Breast epithelium (tissue), 4 donors: ENCODE data around the gene AAGAB. TPM values are rescaled to one million over a fixed set of nuclear protein-coding genes. Genes with fewer than 3 reads are reported as not detected.

Source experiments
- DNase-seq, 2 donors: peaks; one replicate each; pipeline ENCODE4 v3.0.0-alpha.2; 2019; ENCODE audit warnings: low spot score in 2 of 2
- H3K27ac ChIP-seq, 2 donors: fragments of 200-600 bp; sonication (generic) in 1 of 2; one replicate each; pipeline ENCODE4 v1.5.1; 2016 to 2019; ENCODE audit warnings: mild to moderate bottlenecking in 1 of 2
- H3K27me3 ChIP-seq, 2 donors: fragments of 200-600 bp; sonication (generic) in 1 of 2; one replicate each; pipeline versions ENCODE4 v1.5.1 to v1.6.0; 2017 to 2019; ENCODE audit warnings: control low read depth in 1 of 2, mild to moderate bottlenecking in 1 of 2
- H3K36me3 ChIP-seq: fragments of 200-600 bp; one replicate; pipeline ENCODE4 v1.5.1; 2019
- H3K4me1 ChIP-seq, 2 donors: fragments of 200-600 bp; sonication (generic); one replicate each; pipeline ENCODE4 v1.5.1; 2016 to 2019; ENCODE audit warnings: control low read depth in 1 of 2
- H3K4me3 ChIP-seq, 3 donors: fragments of 200-600 bp; sonication (generic); 1 replicate in 2 of 3; 2 replicates in 1 of 3; pipeline ENCODE4 v1.5.1; 2016 to 2019; ENCODE audit warnings: mild to moderate bottlenecking in 3 of 3, moderate library complexity in 2 of 3
- H3K9me3 ChIP-seq, 2 donors: fragments of 200-600 bp; sonication (generic) in 1 of 2; one replicate each; pipeline ENCODE4 v1.5.1; 2016 to 2019; ENCODE audit warnings: control low read depth in 1 of 2
- CTCF ChIP-seq, 3 donors: fragments of 450-650 bp; IDR thresholded peaks; one replicate each; pipeline ENCODE4 v1.5.1; 2016 to 2017; ENCODE audit warnings: antibody characterized with exemption in 3 of 3, mild to moderate bottlenecking in 3 of 3, moderate library complexity in 3 of 3
- POLR2A ChIP-seq: fragments of 450-650 bp; IDR thresholded peaks from one replicate; pipeline ENCODE4 v1.6.1; 2016; ENCODE audit warnings: antibody characterized with exemption, mild to moderate bottlenecking, moderate library complexity
- POLR2AphosphoS5 ChIP-seq, 3 donors: sonication (generic); formaldehyde crosslinking; IDR thresholded peaks; one replicate each; pipeline ENCODE4 v1.6.1; 2017; ENCODE audit warnings: antibody characterized with exemption in 3 of 3
- intact Hi-C: fragments of 100-400 bp; cut with DNase I; formaldehyde crosslinking; loops from one replicate; pipeline ENCODE4 v1.15.1; 2023; ENCODE audit warnings: low total_unique reads
- total RNA-seq, 3 donors: library from RNA; depleted of rRNA; stranded (reverse); fragments of >200 nt; gene quantifications; one replicate each; pipeline ENCODE4 v1.1.0, GENCODE V29; 2016

Gene AAGAB
- total RNA-seq, 3 donors from 2014 or later: 23.2 to 49.8 (median 46.5) TPM

DNA sequence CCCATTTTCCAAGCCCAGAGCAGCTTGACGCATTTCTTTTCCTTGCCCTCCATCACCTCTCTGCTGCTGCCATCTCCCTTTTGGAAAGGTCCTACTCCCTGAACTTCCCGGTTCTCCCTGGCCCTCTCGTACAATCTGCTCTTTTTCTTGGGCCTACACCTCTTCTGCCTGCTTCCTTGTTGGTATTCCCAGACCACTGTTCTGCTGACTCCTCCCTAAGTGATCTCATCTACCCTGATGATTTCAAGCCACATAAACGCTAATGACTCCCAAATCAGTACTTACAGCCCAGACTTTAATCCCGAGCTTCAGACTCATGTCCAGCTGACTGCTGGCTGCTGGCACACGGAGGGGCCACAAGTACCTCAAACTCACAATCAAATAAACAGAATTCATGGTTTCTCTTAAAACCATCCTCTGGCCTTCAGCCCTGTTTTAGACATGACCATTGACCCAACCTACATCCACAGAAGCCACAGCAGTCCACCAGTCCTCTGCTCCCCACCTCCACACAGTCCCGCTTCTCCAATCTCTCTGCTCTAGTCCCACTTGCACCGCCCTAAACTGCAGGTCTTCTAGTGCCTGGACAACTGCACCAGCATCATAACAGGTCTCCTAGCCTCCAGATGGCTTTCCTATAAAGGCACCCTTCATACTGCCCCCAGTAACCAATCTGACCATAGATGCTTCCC lies 57.6 kb downstream of the AAGAB start:
- intact Hi-C loops: no loop called here
- no peaks in the 10 kb centered on the region for H3K4me1 ChIP-seq
- DNase-seq: no peak
- TF ChIP-seq POLR2A: no peak
- TF ChIP-seq CTCF (IDR thresholded peaks at IDR 0.05): no peak
- TF ChIP-seq POLR2AphosphoS5 (IDR thresholded peaks at IDR 0.05): no peak
- no peaks in the 10 kb centered on the region for H3K27me3 ChIP-seq
- H3K4me3 ChIP-seq: no peak overlapping the region
- H3K36me3 ChIP-seq: no peaks in the 10 kb centered on the region
- no peaks in the 10 kb centered on the region for H3K9me3 ChIP-seq
- peak overlapping the region; percentile 31 to 78 for H3K27ac ChIP-seq

DNA sequence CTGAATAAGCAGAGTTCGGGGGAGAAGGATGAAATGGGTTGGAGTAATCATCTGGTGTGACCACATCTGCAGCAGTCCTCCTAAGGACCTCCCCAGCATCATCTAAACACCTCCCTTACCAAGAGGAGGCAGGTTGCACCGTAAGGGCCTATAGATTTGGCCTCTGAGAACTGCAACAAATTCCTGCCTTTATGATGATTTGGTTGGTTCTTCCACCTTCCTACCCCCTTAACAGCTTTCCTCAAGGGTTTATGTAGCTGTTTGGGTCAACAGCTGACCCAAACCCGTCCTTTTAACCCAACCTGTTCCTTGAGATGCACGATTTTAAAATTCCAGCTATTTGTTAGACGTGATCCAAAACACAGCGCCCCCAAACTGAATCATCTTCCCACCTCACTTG lies 58.2 kb downstream of the AAGAB start:
- no peaks in the 10 kb centered on the region for H3K36me3 ChIP-seq
- no peak for DNase-seq
- peak overlapping the region; percentile 3 to 78 for H3K27ac ChIP-seq
- no peak for TF ChIP-seq POLR2AphosphoS5 (IDR thresholded peaks at IDR 0.05)
- TF ChIP-seq CTCF (IDR thresholded peaks at IDR 0.05): no peak
- TF ChIP-seq POLR2A: no peak
- H3K4me3 ChIP-seq: no peak overlapping the region
- intact Hi-C loops: no loop called here
- H3K9me3 ChIP-seq: no peaks in the 10 kb centered on the region
- no peaks in the 10 kb centered on the region for H3K27me3 ChIP-seq
- no peaks in the 10 kb centered on the region for H3K4me1 ChIP-seq

- TF ChIP-seq POLR2A (no peak), POLR2AphosphoS5 (IDR thresholded peaks at IDR 0.05) (no peak), CTCF (IDR thresholded peaks at IDR 0.05) (no peak)
- intact Hi-C loops: no loop called here
- peak overlapping the region; percentile 3 to 39 for H3K27ac ChIP-seq
- no peak for DNase-seq
- H3K9me3 ChIP-seq: no peaks in the 10 kb centered on the region
- H3K36me3 ChIP-seq: no peaks in the 10 kb centered on the region
- no peaks in the 10 kb centered on the region for H3K27me3 ChIP-seq
- H3K4me1 ChIP-seq: no peaks in the 10 kb centered on the region
- no peak overlapping the region for H3K4me3 ChIP-seq
Observed at GRCh38 chr15:67195305-67195704, 59.2 kb downstream of the AAGAB start.

- Histone ChIP-seq H3K36me3 (no peaks in the 10 kb centered on the region), H3K27me3 (no peaks in the 10 kb centered on the region), H3K9me3 (no peaks in the 10 kb centered on the region), H3K4me1 (no peaks in the 10 kb centered on the region), H3K27ac (peak overlapping the region; percentile 40 to 70), H3K4me3 (no peak overlapping the region)
- TF ChIP-seq POLR2A (no peak), CTCF (IDR thresholded peaks at IDR 0.05) (no peak), POLR2AphosphoS5 (IDR thresholded peaks at IDR 0.05) (no peak)
- DNase-seq: no peak
- intact Hi-C loops: no loop called here
Observed at GRCh38 chr15:67194171-67195114, 60.0 kb downstream of the AAGAB start.
